C4-2B (cell line): ENCODE results near the gene C6orf132.

Experiments used
- CTCF ChIP-seq: fragments of 450-650 bp; conservative IDR thresholded peaks from 2 replicates; pipeline ENCODE4 v1.5.1; 2017; ENCODE audit warnings: mild to moderate bottlenecking
- ZFX ChIP-seq: fragments of 450-650 bp; IDR thresholded peaks from 2 replicates; pipeline ENCODE4 v1.6.1; 2017

DNA sequence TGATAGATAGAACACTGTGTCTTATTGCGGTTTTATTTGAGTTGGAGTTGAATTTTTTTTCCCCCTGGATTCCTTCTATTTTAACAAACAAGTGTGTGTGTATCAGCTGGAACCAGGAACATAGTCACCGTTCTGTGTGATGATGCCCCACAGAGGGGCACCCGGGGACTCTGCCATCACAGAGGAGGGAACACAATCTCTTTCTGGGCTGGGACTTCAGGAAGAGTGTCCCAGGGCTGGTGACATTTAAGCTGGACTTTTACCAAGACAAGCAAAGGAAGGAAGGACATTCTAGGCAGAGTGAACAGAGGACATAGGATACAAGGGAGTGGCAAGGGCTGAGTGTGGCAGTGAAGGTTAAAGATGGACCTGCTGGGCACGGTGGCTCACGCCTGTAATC, 58.9 kb downstream of the C6orf132 start:
- TF ChIP-seq CTCF (no peak), ZFX (no peak)
